HCT116 (cell line): ENCODE data around the gene SNAP47.

Experiments
- CEBPB ChIP-seq: IDR thresholded peaks from 2 replicates; pipeline ENCODE4 v1.6.1; 2012; ENCODE audit warnings: low read depth
- CTCF ChIP-seq, 3 experiments: fragments of 200-600 bp in 1 of 3; sonication (generic) in 1 of 3; IDR thresholded peaks in 2 of 3; conservative IDR thresholded peaks in 1 of 3; 2 replicates each; pipeline ENCODE4 v1.5.1; 2012 to 2017; ENCODE audit warnings: low read depth in 2 of 3, low read length in 2 of 3, antibody characterized with exemption in 1 of 3, borderline replicate concordance in 1 of 3, control low read depth in 1 of 3, mild to moderate bottlenecking in 1 of 3, mixed read lengths in 1 of 3, mixed run types in 1 of 3, moderate library complexity in 1 of 3; ENCODE audit not compliant: insufficient read depth in 1 of 3
- JUND ChIP-seq: IDR thresholded peaks from 2 replicates; pipeline ENCODE4 v1.6.1; 2012
- POLR2A ChIP-seq: IDR thresholded peaks from 2 replicates; pipeline ENCODE4 v1.7.0; 2011; ENCODE audit warnings: borderline replicate concordance; ENCODE audit not compliant: insufficient read depth, insufficient read length; ENCODE audit errors: extremely low read depth
- POLR2AphosphoS5 ChIP-seq: IDR thresholded peaks from 2 replicates; pipeline ENCODE4 v1.6.1; 2011; ENCODE audit warnings: mild to moderate bottlenecking, low read depth, low read length, moderate library complexity
- SIN3A ChIP-seq: IDR thresholded peaks from 2 replicates; pipeline ENCODE4 v1.6.1; 2012; ENCODE audit warnings: low read depth
- YY1 ChIP-seq: IDR thresholded peaks from 2 replicates; pipeline ENCODE4 v1.6.1; 2011; ENCODE audit warnings: low read length, low read depth, moderate library complexity, mild to moderate bottlenecking; ENCODE audit not compliant: insufficient replicate concordance; ENCODE audit errors: extremely low read depth

GRCh38 chr1:227733309-227733705 lies 1.9 kb upstream of the SNAP47 start:
- TF ChIP-seq CTCF (IDR thresholded peaks at IDR 0.05 in 2 of 3, conservative IDR thresholded peaks at IDR 0.05 in 1 of 3; ENCODE audit: borderline replicate concordance in 1 of 3, insufficient read depth in 1 of 3, low read depth in 2 of 3, low read length in 2 of 3) (no peak), CEBPB (no peak), POLR2A (no peak), POLR2AphosphoS5 (no peak), SIN3A (no peak), JUND (no peak), YY1 (no peak)
